Glomerular visceral epithelial cell (primary cell): ENCODE data around the gene GPC3.

ENCODE experiments used
- DNase-seq: peaks from one replicate; pipeline ENCODE4 v3.0.0-alpha.2; 2016; ENCODE audit errors: extremely low spot score

Gene GPC3

GRCh38 chrX:133840415-133840814 is 145.0 kb downstream of the GPC3 start:
- DNase-seq, result no peak

GRCh38 chrX:133838761-133839676 is 146.4 kb downstream of the GPC3 start:
- DNase-seq, result peak; percentile 16

GRCh38 chrX:133837091-133837490 is 148.3 kb downstream of the GPC3 start:
- no peak for DNase-seq

- no peak for DNase-seq
These were observed 148.8 kb downstream of the GPC3 start for GRCh38 chrX:133836561-133836960.

GRCh38 chrX:133834771-133835170 is 150.6 kb downstream of the GPC3 start:
- DNase-seq, result no peak

GRCh38 chrX:133819546-133819945 is 165.8 kb downstream of the GPC3 start:
- no peak for DNase-seq

GRCh38 chrX:133818019-133818418 is 167.4 kb downstream of the GPC3 start:
- DNase-seq, result no peak

- DNase-seq, result no peak
These were observed 169.9 kb downstream of the GPC3 start for GRCh38 chrX:133815496-133815895.

GRCh38 chrX:133813971-133814370 is 171.4 kb downstream of the GPC3 start:
- no peak for DNase-seq

- no peak for DNase-seq
These were observed 173.0 kb downstream of the GPC3 start for GRCh38 chrX:133812402-133812801.

- no peak for DNase-seq
These were observed 174.5 kb downstream of the GPC3 start for GRCh38 chrX:133810925-133811324.

GRCh38 chrX:133804072-133804471 is 181.3 kb downstream of the GPC3 start:
- DNase-seq, result no peak

- DNase-seq, result no peak
These were observed 189.1 kb downstream of the GPC3 start for GRCh38 chrX:133796282-133796681.

GRCh38 chrX:133794126-133794525 is 191.3 kb downstream of the GPC3 start:
- DNase-seq, result no peak

GRCh38 chrX:133793626-133794025 is 191.8 kb downstream of the GPC3 start:
- no peak for DNase-seq

GRCh38 chrX:133792198-133792953 is 193.0 kb downstream of the GPC3 start:
- peak; percentile 55 for DNase-seq

- no peak for DNase-seq
These were observed 195.6 kb downstream of the GPC3 start for GRCh38 chrX:133789829-133790228.

GRCh38 chrX:133786382-133786781 is 199.0 kb downstream of the GPC3 start:
- no peak for DNase-seq

- DNase-seq, result no peak
These were observed 202.1 kb downstream of the GPC3 start for GRCh38 chrX:133783274-133783673.

GRCh38 chrX:133781174-133781573 is 204.2 kb downstream of the GPC3 start:
- DNase-seq, result no peak

GRCh38 chrX:133776072-133776471 is 209.3 kb downstream of the GPC3 start:
- no peak for DNase-seq

- DNase-seq, result no peak
These were observed 210.6 kb downstream of the GPC3 start for GRCh38 chrX:133774807-133775206.

GRCh38 chrX:133771086-133771646 is 214.2 kb downstream of the GPC3 start:
- DNase-seq, result no peak
